Measurements from ENCODE around the gene IL5.
"Not testable (repeated sequence)": the region's sequence is repeated elsewhere in the genome, so short reads cannot be mapped to it uniquely, and the experiment has no call there.

Gene IL5

DNA sequence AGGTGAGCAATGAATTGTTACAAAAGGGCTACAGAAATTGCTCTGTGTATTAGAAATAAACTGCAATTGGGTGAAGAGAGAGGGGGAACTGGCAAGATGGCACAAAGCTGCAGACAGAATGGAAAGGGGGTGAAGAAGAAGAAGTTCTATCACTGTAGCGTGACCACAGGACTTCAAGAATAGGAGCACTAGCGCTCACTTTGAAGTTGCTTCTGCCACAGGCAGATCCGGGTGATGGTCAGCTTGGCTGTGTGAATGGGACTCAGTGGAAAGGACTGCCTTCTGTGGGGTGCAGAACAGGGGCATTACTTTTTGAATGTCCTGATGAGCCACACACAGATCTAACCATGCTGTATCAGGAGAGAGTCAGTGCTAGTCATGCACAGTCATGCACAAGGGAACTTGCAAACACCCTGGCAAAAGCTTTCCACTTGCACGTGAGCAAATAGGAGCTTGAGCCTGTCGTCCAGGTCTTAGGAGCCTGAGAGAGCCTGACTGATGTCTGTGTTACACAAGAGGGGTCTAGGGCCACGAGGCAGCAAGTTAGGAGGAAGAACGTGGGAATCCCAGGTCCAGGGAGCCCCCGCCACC, 16.3 kb downstream of the IL5 start:
- Mint-ChIP-seq H3K9me3 (peaks cover 3% of the 10 kb centered on the region), H3K36me3 (ENCODE audit: low read depth) (no peaks in the 10 kb centered on the region), H3K4me1 (no peaks in the 10 kb centered on the region), H3K27ac (no peak overlapping the region), H3K4me3 (no peak overlapping the region), H3K27me3 (ENCODE audit: low read depth) (peaks cover 15% of the 10 kb centered on the region)
- TF ChIP-seq, protein P1, sequence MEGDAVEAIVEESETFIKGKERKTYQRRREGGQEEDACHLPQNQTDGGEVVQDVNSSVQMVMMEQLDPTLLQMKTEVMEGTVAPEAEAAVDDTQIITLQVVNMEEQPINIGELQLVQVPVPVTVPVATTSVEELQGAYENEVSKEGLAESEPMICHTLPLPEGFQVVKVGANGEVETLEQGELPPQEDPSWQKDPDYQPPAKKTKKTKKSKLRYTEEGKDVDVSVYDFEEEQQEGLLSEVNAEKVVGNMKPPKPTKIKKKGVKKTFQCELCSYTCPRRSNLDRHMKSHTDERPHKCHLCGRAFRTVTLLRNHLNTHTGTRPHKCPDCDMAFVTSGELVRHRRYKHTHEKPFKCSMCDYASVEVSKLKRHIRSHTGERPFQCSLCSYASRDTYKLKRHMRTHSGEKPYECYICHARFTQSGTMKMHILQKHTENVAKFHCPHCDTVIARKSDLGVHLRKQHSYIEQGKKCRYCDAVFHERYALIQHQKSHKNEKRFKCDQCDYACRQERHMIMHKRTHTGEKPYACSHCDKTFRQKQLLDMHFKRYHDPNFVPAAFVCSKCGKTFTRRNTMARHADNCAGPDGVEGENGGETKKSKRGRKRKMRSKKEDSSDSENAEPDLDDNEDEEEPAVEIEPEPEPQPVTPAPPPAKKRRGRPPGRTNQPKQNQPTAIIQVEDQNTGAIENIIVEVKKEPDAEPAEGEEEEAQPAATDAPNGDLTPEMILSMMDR (IDR thresholded peaks at IDR 0.05; ENCODE audit: unreplicated experiment in 3 of 3): peak in 1 of 3 experiments; percentile 5

DNA sequence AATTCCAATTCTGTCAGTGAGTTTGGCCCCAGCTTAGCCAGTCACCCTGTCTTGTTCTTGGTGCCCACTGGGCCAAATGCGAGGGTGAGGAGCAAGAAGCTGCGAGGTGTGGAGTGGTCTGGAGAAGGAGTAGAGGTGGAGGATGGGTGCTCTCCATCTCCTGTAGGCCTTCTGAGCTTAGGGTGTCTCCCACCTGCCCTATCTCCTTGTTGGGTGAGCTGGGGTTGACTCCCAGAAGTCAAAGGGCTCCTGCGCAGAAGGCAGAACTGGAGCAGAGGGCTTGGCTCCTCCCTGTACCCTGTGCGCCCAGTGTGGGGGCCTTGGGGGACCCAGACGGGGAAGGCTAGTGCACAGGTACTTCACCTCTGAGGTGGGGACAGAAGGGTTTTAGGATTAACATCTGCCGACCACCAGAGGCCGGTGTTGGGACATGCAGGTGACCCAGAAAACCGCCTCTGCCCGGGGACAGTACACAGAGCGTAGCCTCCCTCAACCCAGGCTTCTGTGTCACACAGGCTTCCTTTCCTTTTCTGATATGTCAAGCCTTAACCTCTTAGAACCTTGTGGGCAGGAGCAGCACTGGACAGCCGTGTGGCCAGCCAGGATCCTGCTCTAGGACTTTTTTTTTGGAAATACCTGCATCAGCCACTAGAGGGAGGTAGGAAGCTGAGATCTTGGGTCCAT, 16.9 kb downstream of the IL5 start:
- TF ChIP-seq, protein P1 (IDR thresholded peaks at IDR 0.05; ENCODE audit: unreplicated experiment in 3 of 3): peak; percentile 81 to 92 (median 91)
- Mint-ChIP-seq H3K4me3 (peak overlapping the region in 1 of 3 experiments; percentile 43), H3K36me3 (ENCODE audit: low read depth) (no peaks in the 10 kb centered on the region), H3K27ac (no peak overlapping the region), H3K27me3 (ENCODE audit: low read depth) (peaks cover 15% of the 10 kb centered on the region), H3K9me3 (peaks cover 3% of the 10 kb centered on the region), H3K4me1 (no peaks in the 10 kb centered on the region)

DNA sequence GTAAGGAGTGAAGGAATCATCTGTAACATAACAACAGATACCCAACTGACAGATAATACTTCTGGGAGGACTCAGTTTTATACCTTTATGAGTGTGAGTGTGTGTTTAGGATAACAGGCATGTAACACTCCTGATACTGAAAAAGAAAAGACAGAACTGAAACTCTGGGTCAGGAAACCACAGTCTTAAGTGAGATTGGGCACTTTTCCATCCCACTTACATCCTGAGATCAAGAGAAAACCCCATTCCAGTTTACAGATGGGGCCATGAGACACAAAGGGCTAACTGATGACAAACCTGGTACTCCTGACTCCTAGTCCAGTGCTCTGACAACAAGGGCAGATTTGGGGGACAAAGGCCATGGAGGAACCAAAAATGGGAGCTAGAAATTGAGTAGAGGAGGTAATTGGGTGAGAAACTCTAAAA, 18.0 kb downstream of the IL5 start:
- no peak overlapping the region for H3K4me3 Mint-ChIP-seq
- no peak overlapping the region for H3K27ac Mint-ChIP-seq
- peaks cover 10% of the 10 kb centered on the region for H3K9me3 Mint-ChIP-seq
- H3K27me3 Mint-ChIP-seq (ENCODE audit: low read depth): peaks cover 15% of the 10 kb centered on the region
- no peaks in the 10 kb centered on the region for H3K4me1 Mint-ChIP-seq
- H3K36me3 Mint-ChIP-seq (ENCODE audit: low read depth): peaks cover 4% of the 10 kb centered on the region
- TF ChIP-seq, protein P1 (IDR thresholded peaks at IDR 0.05; ENCODE audit: unreplicated experiment in 3 of 3): no peak

DNA sequence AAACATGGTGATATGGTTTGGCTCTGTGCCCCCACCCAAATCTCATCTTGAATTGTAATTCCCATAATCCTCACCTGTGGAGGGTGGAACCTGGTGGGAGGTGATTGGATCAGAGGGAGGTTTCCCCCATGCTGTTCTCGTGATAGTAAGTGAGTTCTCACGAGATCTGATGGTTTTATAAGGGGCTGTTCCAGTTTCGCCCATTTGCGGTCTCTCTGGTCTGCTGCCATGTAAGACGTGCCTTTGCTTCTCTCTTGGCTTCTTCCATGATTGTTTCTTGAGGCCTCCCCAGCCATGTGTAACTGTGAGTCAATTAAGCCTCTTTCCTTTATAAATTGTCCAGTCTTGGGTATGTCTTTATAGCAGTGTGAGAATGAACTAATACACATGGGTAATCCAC, 18.4 kb downstream of the IL5 start:
- not testable (repeated sequence) for H3K27ac Mint-ChIP-seq; H3K4me1 Mint-ChIP-seq; H3K4me3 Mint-ChIP-seq; H3K36me3 Mint-ChIP-seq (ENCODE audit: low read depth)
- peaks cover 13% of the 10 kb centered on the region for H3K9me3 Mint-ChIP-seq
- peaks cover 15% of the 10 kb centered on the region for H3K27me3 Mint-ChIP-seq (ENCODE audit: low read depth)

DNA sequence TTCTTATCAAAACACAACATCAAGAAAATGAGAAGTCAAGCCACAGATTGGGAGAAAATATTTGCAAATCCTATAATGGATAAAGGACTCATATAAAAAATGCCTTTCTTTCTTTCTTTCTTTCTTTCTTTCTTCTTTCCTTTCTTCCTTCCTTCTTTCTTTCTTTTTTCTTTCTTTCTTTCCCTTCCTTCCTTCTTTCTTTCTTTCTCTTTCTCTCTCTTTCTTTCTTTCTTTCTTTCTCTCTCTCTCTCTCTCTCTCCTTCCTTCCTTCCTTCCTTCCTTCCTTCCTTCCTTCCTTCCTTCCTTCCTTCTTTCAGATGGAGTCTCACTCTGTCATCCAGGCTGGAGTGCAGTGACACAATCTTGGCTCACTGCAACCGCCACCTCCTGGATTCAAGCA, 21.3 kb downstream of the IL5 start:
- not testable (repeated sequence) for H3K4me3 Mint-ChIP-seq; H3K36me3 Mint-ChIP-seq (ENCODE audit: low read depth); H3K4me1 Mint-ChIP-seq; H3K27ac Mint-ChIP-seq
- Mint-ChIP-seq H3K9me3 (peaks cover 13% of the 10 kb centered on the region), H3K27me3 (ENCODE audit: low read depth) (peaks cover 15% of the 10 kb centered on the region)

DNA sequence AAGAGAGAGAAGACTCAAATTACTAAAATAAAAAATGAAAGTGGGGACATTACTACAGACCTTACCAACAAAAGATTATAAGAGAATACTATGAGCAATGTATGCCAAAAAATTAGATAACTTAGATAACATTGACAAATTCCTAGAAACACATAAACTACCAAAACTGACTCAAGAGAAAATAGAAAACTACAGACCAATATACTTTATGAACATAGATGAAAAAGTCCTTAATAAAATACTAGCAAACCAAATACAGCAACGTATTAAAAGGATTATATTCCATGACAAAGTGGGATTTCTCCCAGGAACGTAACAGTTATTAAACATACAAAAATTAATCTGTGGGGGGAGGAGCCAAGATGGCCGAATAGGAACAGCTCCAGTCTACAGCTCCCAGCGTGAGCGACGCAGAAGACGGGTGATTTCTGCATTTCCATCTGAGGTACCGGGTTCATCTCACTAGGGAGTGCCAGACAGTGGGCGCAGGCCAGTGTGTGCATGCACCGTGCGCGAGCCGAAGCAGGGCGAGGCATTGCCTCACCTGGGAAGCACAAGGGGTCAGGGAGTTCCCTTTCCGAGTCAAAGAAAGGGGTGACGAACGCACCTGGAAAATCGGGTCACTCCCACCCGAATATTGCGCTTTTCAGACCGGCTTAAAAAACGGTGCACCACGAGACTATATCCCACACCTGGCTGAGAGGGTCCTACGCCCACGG, 29.5 kb downstream of the IL5 start:
- not testable (repeated sequence) for H3K27ac Mint-ChIP-seq; H3K27me3 Mint-ChIP-seq (ENCODE audit: low read depth); H3K36me3 Mint-ChIP-seq (ENCODE audit: low read depth); H3K4me1 Mint-ChIP-seq; H3K4me3 Mint-ChIP-seq
- H3K9me3 Mint-ChIP-seq: peaks cover 29% of the 10 kb centered on the region

DNA sequence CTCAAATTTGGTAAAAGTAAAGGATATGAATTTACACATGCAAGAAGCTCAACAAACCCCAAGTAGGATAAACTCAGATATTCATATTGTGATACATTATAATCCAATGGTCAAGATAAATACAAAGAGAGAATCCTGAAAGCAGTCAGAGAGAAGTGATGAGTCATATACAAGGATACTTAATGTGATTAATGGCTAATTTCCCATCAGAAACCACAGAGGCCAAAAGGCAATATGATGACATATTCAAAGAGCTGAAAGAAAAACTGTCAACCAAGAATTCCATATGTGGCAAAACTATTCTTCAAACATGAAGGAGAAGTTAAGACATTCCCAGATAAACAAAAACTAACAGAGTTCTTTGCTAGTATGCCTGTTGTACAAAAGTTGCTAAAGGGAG, 33.2 kb downstream of the IL5 start:
- Mint-ChIP-seq H3K36me3 (ENCODE audit: low read depth) (peaks cover 8% of the 10 kb centered on the region), H3K4me1 (peaks cover 7% of the 10 kb centered on the region), H3K4me3 (no peak overlapping the region), H3K27me3 (ENCODE audit: low read depth) (no peaks in the 10 kb centered on the region), H3K27ac (no peak overlapping the region), H3K9me3 (peaks cover 32% of the 10 kb centered on the region)
- TF ChIP-seq, protein P1 (IDR thresholded peaks at IDR 0.05; ENCODE audit: unreplicated experiment in 3 of 3): no peak
